Peyer's patch (tissue), 4 donors: ENCODE data around the gene IMPG2.

Experiments
- POLR2A ChIP-seq, 2 donors: fragments of 450-650 bp; IDR thresholded peaks; one replicate each; pipeline ENCODE4 v1.5.1; 2017; ENCODE audit warnings: antibody characterized with exemption in 2 of 2, mild to moderate bottlenecking in 2 of 2, moderate library complexity in 2 of 2
- TF ChIP-seq, protein P1 (sequence below), 6 experiments: fragments of 450-650 bp in 4 of 6; fragments of 200-600 bp in 2 of 6; sonication (generic) in 1 of 6; IDR thresholded peaks; one replicate each; pipeline ENCODE4 v1.5.1; 2017 to 2019; ENCODE audit warnings: antibody characterized with exemption in 6 of 6, mild to moderate bottlenecking in 3 of 6, moderate library complexity in 1 of 6

DNA sequence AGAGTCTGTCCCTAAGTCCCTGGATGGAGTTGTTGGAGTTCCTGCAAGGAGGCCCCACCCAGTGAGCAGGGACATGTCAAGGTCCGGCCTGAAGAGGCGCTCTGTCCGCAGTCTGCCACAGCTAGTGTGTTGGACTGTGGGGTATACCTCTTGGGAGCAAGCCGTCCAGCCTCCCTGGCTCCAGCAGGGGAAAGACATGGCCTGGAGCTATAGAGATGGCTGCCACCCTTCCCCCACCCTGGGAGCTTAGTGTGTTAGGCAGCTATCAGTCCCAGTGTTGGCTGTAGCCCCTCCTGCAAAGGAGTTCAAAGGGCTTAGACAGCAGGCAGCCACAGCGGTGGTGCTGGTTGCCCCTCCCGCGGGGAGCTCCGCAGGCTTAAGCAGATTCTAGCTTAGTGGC is 20.3 kb downstream of the IMPG2 start:
- TF ChIP-seq, protein P1, sequence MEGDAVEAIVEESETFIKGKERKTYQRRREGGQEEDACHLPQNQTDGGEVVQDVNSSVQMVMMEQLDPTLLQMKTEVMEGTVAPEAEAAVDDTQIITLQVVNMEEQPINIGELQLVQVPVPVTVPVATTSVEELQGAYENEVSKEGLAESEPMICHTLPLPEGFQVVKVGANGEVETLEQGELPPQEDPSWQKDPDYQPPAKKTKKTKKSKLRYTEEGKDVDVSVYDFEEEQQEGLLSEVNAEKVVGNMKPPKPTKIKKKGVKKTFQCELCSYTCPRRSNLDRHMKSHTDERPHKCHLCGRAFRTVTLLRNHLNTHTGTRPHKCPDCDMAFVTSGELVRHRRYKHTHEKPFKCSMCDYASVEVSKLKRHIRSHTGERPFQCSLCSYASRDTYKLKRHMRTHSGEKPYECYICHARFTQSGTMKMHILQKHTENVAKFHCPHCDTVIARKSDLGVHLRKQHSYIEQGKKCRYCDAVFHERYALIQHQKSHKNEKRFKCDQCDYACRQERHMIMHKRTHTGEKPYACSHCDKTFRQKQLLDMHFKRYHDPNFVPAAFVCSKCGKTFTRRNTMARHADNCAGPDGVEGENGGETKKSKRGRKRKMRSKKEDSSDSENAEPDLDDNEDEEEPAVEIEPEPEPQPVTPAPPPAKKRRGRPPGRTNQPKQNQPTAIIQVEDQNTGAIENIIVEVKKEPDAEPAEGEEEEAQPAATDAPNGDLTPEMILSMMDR (IDR thresholded peaks at IDR 0.05): no peak
- no peak for TF ChIP-seq POLR2A (IDR thresholded peaks at IDR 0.05)
